ENCODE measurements around the gene B4GALT4.

DNA sequence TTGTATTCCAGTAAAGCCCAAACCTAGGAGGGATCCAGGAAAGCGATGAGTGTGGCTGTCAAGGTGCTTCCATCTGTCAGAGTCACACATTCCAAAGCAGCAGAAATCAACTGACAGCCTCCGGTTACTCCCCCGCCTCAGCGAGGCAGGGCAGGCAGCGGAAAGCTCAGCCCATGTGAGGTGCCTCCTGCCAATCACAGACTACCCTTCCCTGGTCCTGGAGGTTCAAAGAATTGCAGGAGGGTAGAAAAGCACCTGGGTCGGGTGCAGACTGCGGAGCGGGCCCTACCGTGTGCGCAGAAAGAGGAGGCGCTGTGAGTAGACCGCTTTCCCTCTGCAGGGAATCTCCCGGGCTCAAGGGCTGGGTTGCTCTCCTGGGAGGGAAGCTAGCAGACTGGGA is 67.4 kb downstream of the B4GALT4 start, which contains the start of gene UPK1B:
- TF ChIP-seq GATA2 (IDR thresholded peaks at IDR 0.05; ENCODE audit: low read depth, low read length) = no peak
- no peak for TF ChIP-seq GATA3 (IDR thresholded peaks at IDR 0.05; ENCODE audit: low read depth, low read length)

All from SH-SY5Y (cell line).